ENCODE measurements around the gene DCAF8.

- no peak for TF ChIP-seq CHD1 (IDR thresholded peaks at IDR 0.05; ENCODE audit: low read depth, low read length)
- TF ChIP-seq MAZ (IDR thresholded peaks at IDR 0.05; ENCODE audit: borderline replicate concordance, low read depth, low read length) = no peak
- TF ChIP-seq, protein P1, sequence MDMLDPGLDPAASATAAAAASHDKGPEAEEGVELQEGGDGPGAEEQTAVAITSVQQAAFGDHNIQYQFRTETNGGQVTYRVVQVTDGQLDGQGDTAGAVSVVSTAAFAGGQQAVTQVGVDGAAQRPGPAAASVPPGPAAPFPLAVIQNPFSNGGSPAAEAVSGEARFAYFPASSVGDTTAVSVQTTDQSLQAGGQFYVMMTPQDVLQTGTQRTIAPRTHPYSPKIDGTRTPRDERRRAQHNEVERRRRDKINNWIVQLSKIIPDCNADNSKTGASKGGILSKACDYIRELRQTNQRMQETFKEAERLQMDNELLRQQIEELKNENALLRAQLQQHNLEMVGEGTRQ (IDR thresholded peaks at IDR 0.05; ENCODE audit: low read depth, low read length) = no peak
- TF ChIP-seq CEBPB (IDR thresholded peaks at IDR 0.05; ENCODE audit: low read depth, low read length) = no peak
- no peak for TF ChIP-seq FOS (IDR thresholded peaks at IDR 0.05; ENCODE audit: low read depth, low read length)
- TF ChIP-seq, protein P2, sequence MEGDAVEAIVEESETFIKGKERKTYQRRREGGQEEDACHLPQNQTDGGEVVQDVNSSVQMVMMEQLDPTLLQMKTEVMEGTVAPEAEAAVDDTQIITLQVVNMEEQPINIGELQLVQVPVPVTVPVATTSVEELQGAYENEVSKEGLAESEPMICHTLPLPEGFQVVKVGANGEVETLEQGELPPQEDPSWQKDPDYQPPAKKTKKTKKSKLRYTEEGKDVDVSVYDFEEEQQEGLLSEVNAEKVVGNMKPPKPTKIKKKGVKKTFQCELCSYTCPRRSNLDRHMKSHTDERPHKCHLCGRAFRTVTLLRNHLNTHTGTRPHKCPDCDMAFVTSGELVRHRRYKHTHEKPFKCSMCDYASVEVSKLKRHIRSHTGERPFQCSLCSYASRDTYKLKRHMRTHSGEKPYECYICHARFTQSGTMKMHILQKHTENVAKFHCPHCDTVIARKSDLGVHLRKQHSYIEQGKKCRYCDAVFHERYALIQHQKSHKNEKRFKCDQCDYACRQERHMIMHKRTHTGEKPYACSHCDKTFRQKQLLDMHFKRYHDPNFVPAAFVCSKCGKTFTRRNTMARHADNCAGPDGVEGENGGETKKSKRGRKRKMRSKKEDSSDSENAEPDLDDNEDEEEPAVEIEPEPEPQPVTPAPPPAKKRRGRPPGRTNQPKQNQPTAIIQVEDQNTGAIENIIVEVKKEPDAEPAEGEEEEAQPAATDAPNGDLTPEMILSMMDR (conservative IDR thresholded peaks at IDR 0.05; ENCODE audit: low read depth, low read length) = no peak
- TF ChIP-seq POLR2A (IDR thresholded peaks at IDR 0.05; ENCODE audit: low read depth, low read length) = no peak
Measured at GRCh38 chr1:160225345-160225744, 37.0 kb downstream of the DCAF8 start.

Measured in IMR-90 (cell line).